ENCODE measurements around the gene MYO1B. TPM values are rescaled to one million over a fixed set of nuclear protein-coding genes. Genes with fewer than 3 reads are reported as not detected.

MYO1B gene
- total and polyA plus RNA-seq, 10 of the 15 experiments (the other 5 are each of a cell fraction or from before 2014, with no cell fraction given) = 0.10 to 4.2 (median 1.6) TPM

GRCh38 chr2:191297033-191297432 lies 51.8 kb downstream of the MYO1B start:
- in situ Hi-C loops (cut with MboI) = no loop called here
- DNase-seq (ENCODE audit: low read depth, low spot score) (no peak), FAIRE-seq (no peak), ATAC-seq (no peak)
- CTCF ChIA-PET = no interaction called here
- BruUV-seq (replicated peaks) = no TSS peak
- H3K4me2 ChIP-seq (ENCODE audit: control insufficient read depth, insufficient read depth) = no peak overlapping the region
- H3K4me1 ChIP-seq (ENCODE audit: control insufficient read depth, insufficient read depth, low read length) = no peaks in the 10 kb centered on the region
- RAD21 ChIA-PET (ENCODE audit: unreplicated experiment) = no interaction called here
- TF ChIP-seq TCF3 (IDR thresholded peaks at IDR 0.05; ENCODE audit: borderline replicate concordance, insufficient read depth, low read depth, low read length) = no peak
- TF ChIP-seq, protein P1, sequence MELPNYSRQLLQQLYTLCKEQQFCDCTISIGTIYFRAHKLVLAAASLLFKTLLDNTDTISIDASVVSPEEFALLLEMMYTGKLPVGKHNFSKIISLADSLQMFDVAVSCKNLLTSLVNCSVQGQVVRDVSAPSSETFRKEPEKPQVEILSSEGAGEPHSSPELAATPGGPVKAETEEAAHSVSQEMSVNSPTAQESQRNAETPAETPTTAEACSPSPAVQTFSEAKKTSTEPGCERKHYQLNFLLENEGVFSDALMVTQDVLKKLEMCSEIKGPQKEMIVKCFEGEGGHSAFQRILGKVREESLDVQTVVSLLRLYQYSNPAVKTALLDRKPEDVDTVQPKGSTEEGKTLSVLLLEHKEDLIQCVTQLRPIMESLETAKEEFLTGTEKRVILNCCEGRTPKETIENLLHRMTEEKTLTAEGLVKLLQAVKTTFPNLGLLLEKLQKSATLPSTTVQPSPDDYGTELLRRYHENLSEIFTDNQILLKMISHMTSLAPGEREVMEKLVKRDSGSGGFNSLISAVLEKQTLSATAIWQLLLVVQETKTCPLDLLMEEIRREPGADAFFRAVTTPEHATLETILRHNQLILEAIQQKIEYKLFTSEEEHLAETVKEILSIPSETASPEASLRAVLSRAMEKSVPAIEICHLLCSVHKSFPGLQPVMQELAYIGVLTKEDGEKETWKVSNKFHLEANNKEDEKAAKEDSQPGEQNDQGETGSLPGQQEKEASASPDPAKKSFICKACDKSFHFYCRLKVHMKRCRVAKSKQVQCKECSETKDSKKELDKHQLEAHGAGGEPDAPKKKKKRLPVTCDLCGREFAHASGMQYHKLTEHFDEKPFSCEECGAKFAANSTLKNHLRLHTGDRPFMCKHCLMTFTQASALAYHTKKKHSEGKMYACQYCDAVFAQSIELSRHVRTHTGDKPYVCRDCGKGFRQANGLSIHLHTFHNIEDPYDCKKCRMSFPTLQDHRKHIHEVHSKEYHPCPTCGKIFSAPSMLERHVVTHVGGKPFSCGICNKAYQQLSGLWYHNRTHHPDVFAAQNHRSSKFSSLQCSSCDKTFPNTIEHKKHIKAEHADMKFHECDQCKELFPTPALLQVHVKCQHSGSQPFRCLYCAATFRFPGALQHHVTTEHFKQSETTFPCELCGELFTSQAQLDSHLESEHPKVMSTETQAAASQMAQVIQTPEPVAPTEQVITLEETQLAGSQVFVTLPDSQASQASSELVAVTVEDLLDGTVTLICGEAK (IDR thresholded peaks at IDR 0.05; ENCODE audit: borderline replicate concordance) = no peak
- POLR2A ChIA-PET = no interaction called here
- H3K9me3 ChIP-seq (replicated peaks; ENCODE audit: control insufficient read depth, insufficient read depth, low read length) = no peaks in the 10 kb centered on the region
- H4K20me1 ChIP-seq (ENCODE audit: control insufficient read depth, insufficient read depth) = no peaks in the 10 kb centered on the region
- H2AFZ ChIP-seq (ENCODE audit: control insufficient read depth, low read depth, low read length) = no peak overlapping the region
- H3K27ac ChIP-seq (ENCODE audit: control insufficient read depth, insufficient read depth) = no peak overlapping the region
- intact Hi-C loops (cut with micrococcal nuclease; ENCODE audit: unreplicated experiment) = no loop called here
- WGBS (ENCODE audit: insufficient coverage, insufficient replicate concordance, low lambda C conversion rate, missing lambda C conversion rate) = 8% methylated on average over 5 of the region's 5 CpGs
- H3K36me3 ChIP-seq (ENCODE audit: control insufficient read depth in 2 of 2, insufficient read depth in 2 of 2, low read length in 1 of 2) = no peaks in the 10 kb centered on the region
- peaks cover 0 to 3% of the 10 kb centered on the region in 2 experiments; a peak in 2 of 4 replicates for H3K27me3 ChIP-seq (replicated peaks in 1 of 2; ENCODE audit: control insufficient read depth in 2 of 2, insufficient read depth in 2 of 2, low read length in 1 of 2)
- SMC1A ChIA-PET (ENCODE audit: uncharacterized antibody, unreplicated experiment) = no interaction called here
- H3K9ac ChIP-seq (ENCODE audit: control insufficient read depth, insufficient read depth, low read length) = no peak overlapping the region
- H3K4me3 ChIP-seq = no peak overlapping the region
- no peaks in the 10 kb centered on the region for H3K79me2 ChIP-seq (ENCODE audit: control insufficient read depth, insufficient read depth, low read length)

GRCh38 chr2:191298306-191298705 lies 53.1 kb downstream of the MYO1B start:
- H3K4me1 ChIP-seq (ENCODE audit: control insufficient read depth, insufficient read depth, low read length) = no peaks in the 10 kb centered on the region
- 45% methylated on average over 2 of the region's 2 CpGs for WGBS (ENCODE audit: insufficient coverage, insufficient replicate concordance, low lambda C conversion rate, missing lambda C conversion rate)
- no peak overlapping the region for H3K9ac ChIP-seq (ENCODE audit: control insufficient read depth, insufficient read depth, low read length)
- ChIA-PET CTCF (no interaction called here), RAD21 (ENCODE audit: unreplicated experiment) (no interaction called here), SMC1A (ENCODE audit: uncharacterized antibody, unreplicated experiment) (no interaction called here), POLR2A (no interaction called here)
- ATAC-seq = no peak
- peaks cover 0 to 3% of the 10 kb centered on the region in 2 experiments; a peak in 2 of 4 replicates for H3K27me3 ChIP-seq (replicated peaks in 1 of 2; ENCODE audit: control insufficient read depth in 2 of 2, insufficient read depth in 2 of 2, low read length in 1 of 2)
- in situ Hi-C loops (cut with MboI) = no loop called here
- no peak for DNase-seq (ENCODE audit: low read depth, low spot score)
- H4K20me1 ChIP-seq (ENCODE audit: control insufficient read depth, insufficient read depth) = no peaks in the 10 kb centered on the region
- H3K9me3 ChIP-seq (replicated peaks; ENCODE audit: control insufficient read depth, insufficient read depth, low read length) = no peaks in the 10 kb centered on the region
- no peak overlapping the region for H2AFZ ChIP-seq (ENCODE audit: control insufficient read depth, low read depth, low read length)
- H3K4me3 ChIP-seq = no peak overlapping the region
- no peak for TF ChIP-seq HDGF (IDR thresholded peaks at IDR 0.05)
- TF ChIP-seq FOXM1 (IDR thresholded peaks at IDR 0.05; ENCODE audit: low read depth, low read length) = no peak
- FAIRE-seq = no peak
- H3K36me3 ChIP-seq (ENCODE audit: control insufficient read depth in 2 of 2, insufficient read depth in 2 of 2, low read length in 1 of 2) = no peaks in the 10 kb centered on the region
- H3K79me2 ChIP-seq (ENCODE audit: control insufficient read depth, insufficient read depth, low read length) = no peaks in the 10 kb centered on the region
- BruUV-seq (replicated peaks) = no TSS peak
- no peak overlapping the region for H3K4me2 ChIP-seq (ENCODE audit: control insufficient read depth, insufficient read depth)
- intact Hi-C loops (cut with micrococcal nuclease; ENCODE audit: unreplicated experiment) = no loop called here
- H3K27ac ChIP-seq (ENCODE audit: control insufficient read depth, insufficient read depth) = no peak overlapping the region

Measured in GM12878 (cell line).